GM18507 (cell line): ENCODE results near the gene RTL5.

Experiments used
- DNase-seq: peaks from one replicate; pipeline ENCODE4 v3.0.0; 2011; ENCODE audit warnings: low read depth; ENCODE audit not compliant: insufficient read length; ENCODE audit errors: extremely low spot score
- FAIRE-seq: peaks from 2 replicates; lab custom pipeline; 2011; peaks lifted over from hg19 to GRCh38; lab: Jason Lieb, UNC

RTL5 gene

GRCh38 chrX:72083291-72083690 is 48.4 kb downstream of the RTL5 start:
- no peak for FAIRE-seq

GRCh38 chrX:72081605-72082320 is 50.0 kb downstream of the RTL5 start:
- FAIRE-seq (no peak), DNase-seq (no peak)

More at GRCh38 chrX:72083291-72083690, 48.4 kb downstream of the RTL5 start:
- DNase-seq = no peak

GRCh38 chrX:72080800-72081199 is 50.9 kb downstream of the RTL5 start:
- DNase-seq (no peak), FAIRE-seq (no peak)

DNA sequence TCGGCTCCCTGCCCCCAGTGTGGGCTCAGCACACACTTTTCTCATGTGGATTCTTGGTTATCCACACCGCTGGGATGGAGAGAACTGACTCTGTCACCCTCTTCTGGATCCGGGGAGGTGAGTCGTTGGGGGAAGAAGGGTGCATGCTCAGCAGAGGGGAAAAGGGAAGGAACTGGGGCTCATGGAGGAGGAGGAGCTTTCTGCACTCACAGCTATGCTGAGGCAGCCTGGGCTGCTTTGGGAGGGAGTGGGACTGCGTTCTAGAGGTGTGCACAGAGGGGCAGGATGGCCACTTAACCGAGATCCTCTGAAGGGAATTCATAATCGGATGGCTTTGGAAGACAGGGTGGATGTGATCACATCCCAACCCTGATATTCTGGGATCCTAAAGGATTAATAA is 51.6 kb downstream of the RTL5 start:
- FAIRE-seq (no peak), DNase-seq (no peak)

GRCh38 chrX:72079607-72080006 is 52.1 kb downstream of the RTL5 start:
- DNase-seq = no peak
- no peak for FAIRE-seq

GRCh38 chrX:72078411-72078810 is 53.3 kb downstream of the RTL5 start:
- FAIRE-seq (no peak), DNase-seq (no peak)
